Vagina (tissue), 2 donors: Measurements from ENCODE around the gene XPA. TPM values are rescaled to one million over a fixed set of nuclear protein-coding genes. Genes with fewer than 3 reads are reported as not detected.

Experiments used
- DNase-seq, 2 donors: peaks; one replicate each; pipeline ENCODE4 v3.0.0-alpha.2; 2017; ENCODE audit errors: extremely low spot score in 2 of 2
- H3K27ac ChIP-seq: fragments of 200-600 bp; sonication (generic); one replicate; pipeline ENCODE4 v1.5.1; 2019
- H3K27me3 ChIP-seq: fragments of 200-600 bp; sonication (generic); one replicate; pipeline ENCODE4 v1.5.1; 2019
- H3K36me3 ChIP-seq, 2 donors: fragments of 200-600 bp; sonication (generic); one replicate each; pipeline ENCODE4 v1.5.1; 2017 to 2019
- H3K4me1 ChIP-seq: fragments of 200-600 bp; sonication (generic); one replicate; pipeline ENCODE4 v1.5.1; 2019
- H3K4me3 ChIP-seq, 2 donors: fragments of 200-600 bp; sonication (generic); 1 replicate in 1 of 2; 2 replicates in 1 of 2; pipeline ENCODE4 v1.5.1; 2016 to 2019
- H3K9me3 ChIP-seq: fragments of 200-600 bp; sonication (generic); one replicate; pipeline ENCODE4 v1.5.1; 2019
- CTCF ChIP-seq, 3 experiments: fragments of 450-650 bp in 2 of 3; fragments of 200-600 bp in 1 of 3; sonication (generic) in 1 of 3; IDR thresholded peaks; one replicate each; pipeline ENCODE4 v1.5.1; 2017 to 2019; ENCODE audit warnings: antibody characterized with exemption in 3 of 3, mild to moderate bottlenecking in 2 of 3, moderate library complexity in 2 of 3
- POLR2A ChIP-seq, 2 donors: fragments of 450-650 bp; IDR thresholded peaks; one replicate each; pipeline ENCODE4 v1.6.1; 2017; ENCODE audit warnings: antibody characterized with exemption in 2 of 2, mild to moderate bottlenecking in 2 of 2, moderate library complexity in 2 of 2
- POLR2AphosphoS5 ChIP-seq, 2 donors: sonication (generic); formaldehyde crosslinking; IDR thresholded peaks; one replicate each; pipeline ENCODE4 v1.9.0; 2017; ENCODE audit warnings: antibody characterized with exemption in 2 of 2, mild to moderate bottlenecking in 2 of 2, low read depth in 1 of 2; ENCODE audit not compliant: insufficient read depth in 1 of 2
- intact Hi-C: fragments of 100-400 bp; cut with DNase I; formaldehyde crosslinking; loops from one replicate; pipeline ENCODE4 v1.15.1; 2023
- total RNA-seq: library from RNA; depleted of rRNA; stranded (reverse); fragments of >200 nt; gene quantifications from one replicate; pipeline ENCODE4 v1.2.3, GENCODE V29; 2016

XPA gene
- total RNA-seq, 1 donor from 2014 or later, result 16.7 TPM

GRCh38 chr9:97695995-97696802 is 941 bp downstream of the XPA start:
- DNase-seq, result no peak
- Histone ChIP-seq H3K27me3 (no peaks in the 10 kb centered on the region), H3K4me1 (peaks cover 48% of the 10 kb centered on the region), H3K9me3 (no peaks in the 10 kb centered on the region), H3K4me3 (peak overlapping the region; percentile 93 to 99), H3K27ac (peak overlapping the region; percentile 90), H3K36me3 (peaks cover 0 to 11% of the 10 kb centered on the region in 2 donors)
- intact Hi-C loops, result no loop called here
- TF ChIP-seq POLR2A (IDR thresholded peaks at IDR 0.05) (no peak), CTCF (IDR thresholded peaks at IDR 0.05) (no peak), POLR2AphosphoS5 (IDR thresholded peaks at IDR 0.05; ENCODE audit: insufficient read depth in 1 of 2, low read depth in 1 of 2) (no peak)

- TF ChIP-seq POLR2AphosphoS5 (IDR thresholded peaks at IDR 0.05; ENCODE audit: insufficient read depth in 1 of 2, low read depth in 1 of 2), result no peak
- H3K27me3 ChIP-seq, result no peaks in the 10 kb centered on the region
- no peaks in the 10 kb centered on the region for H3K9me3 ChIP-seq
- intact Hi-C loops, result no loop called here
- no peak overlapping the region for H3K27ac ChIP-seq
- H3K36me3 ChIP-seq, result peaks cover 0 to 19% of the 10 kb centered on the region in 2 donors
- DNase-seq, result no peak
- peaks cover 48% of the 10 kb centered on the region for H3K4me1 ChIP-seq
- H3K4me3 ChIP-seq, result peak overlapping the region; percentile 93 to 99
Observed at GRCh38 chr9:97695390-97695789, 1.8 kb downstream of the XPA start.

- intact Hi-C loops, result no loop called here
- TF ChIP-seq POLR2A (IDR thresholded peaks at IDR 0.05), result no peak
- TF ChIP-seq POLR2AphosphoS5 (IDR thresholded peaks at IDR 0.05; ENCODE audit: insufficient read depth in 1 of 2, low read depth in 1 of 2), result no peak
- TF ChIP-seq CTCF (IDR thresholded peaks at IDR 0.05), result no peak
- peaks cover 48% of the 10 kb centered on the region for H3K4me1 ChIP-seq
Observed at GRCh38 chr9:97694769-97695168, 2.4 kb downstream of the XPA start.

DNA sequence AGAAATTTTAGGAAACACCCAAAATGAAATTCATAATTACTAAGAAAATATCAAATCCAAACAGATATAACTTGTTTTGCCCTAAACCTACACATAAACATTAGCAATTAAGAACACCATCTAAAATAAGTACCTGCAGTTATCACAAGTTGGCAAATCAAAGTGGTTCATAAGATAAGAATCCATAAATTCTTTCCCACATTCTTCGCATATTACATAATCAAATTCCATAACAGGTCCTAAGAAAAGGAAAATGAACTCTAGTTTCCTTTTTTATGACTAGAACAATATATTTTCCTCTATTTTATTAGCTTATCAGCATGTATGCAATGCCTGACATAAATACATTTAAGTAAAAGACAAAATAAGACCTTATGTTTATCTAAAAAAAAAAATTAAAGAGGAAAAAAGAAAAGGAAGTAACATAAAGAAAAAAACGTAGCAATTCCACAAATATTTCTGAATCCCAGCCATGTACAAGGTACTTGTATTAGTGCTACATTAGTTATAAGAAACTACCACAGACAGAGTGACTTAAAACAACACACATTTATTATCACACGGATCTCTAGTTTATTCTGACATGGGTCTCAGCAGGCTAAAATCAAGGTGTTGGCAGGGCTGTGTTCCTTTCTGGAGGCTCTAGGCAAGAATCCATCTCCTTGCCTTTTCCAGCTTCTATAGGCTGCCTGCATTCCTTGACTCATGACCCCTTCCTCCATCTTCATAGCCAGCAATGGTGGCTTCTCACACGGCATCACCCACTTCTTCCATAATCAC is 7.5 kb downstream of the XPA start:
- Histone ChIP-seq H3K4me3 (no peak overlapping the region), H3K27me3 (no peaks in the 10 kb centered on the region), H3K4me1 (peaks cover 22% of the 10 kb centered on the region), H3K27ac (no peak overlapping the region), H3K36me3 (peaks cover 0 to 38% of the 10 kb centered on the region in 2 donors), H3K9me3 (no peaks in the 10 kb centered on the region)
- no peak for TF ChIP-seq POLR2A (IDR thresholded peaks at IDR 0.05)
- TF ChIP-seq POLR2AphosphoS5 (IDR thresholded peaks at IDR 0.05; ENCODE audit: insufficient read depth in 1 of 2, low read depth in 1 of 2), result no peak
- intact Hi-C loops, result no loop called here
- no peak for DNase-seq

More at GRCh38 chr9:97694769-97695168, 2.4 kb downstream of the XPA start:
- Histone ChIP-seq H3K9me3 (no peaks in the 10 kb centered on the region), H3K36me3 (peaks cover 0 to 25% of the 10 kb centered on the region in 2 donors), H3K4me3 (no peak overlapping the region), H3K27ac (no peak overlapping the region), H3K27me3 (no peaks in the 10 kb centered on the region)
- DNase-seq, result no peak

- no peak for DNase-seq
- H3K4me3 ChIP-seq, result no peak overlapping the region
- no peaks in the 10 kb centered on the region for H3K27me3 ChIP-seq
- peaks cover 13% of the 10 kb centered on the region for H3K4me1 ChIP-seq
- H3K27ac ChIP-seq, result no peak overlapping the region
- intact Hi-C loops, result no loop called here
- TF ChIP-seq CTCF (IDR thresholded peaks at IDR 0.05) (no peak), POLR2AphosphoS5 (IDR thresholded peaks at IDR 0.05; ENCODE audit: insufficient read depth in 1 of 2, low read depth in 1 of 2) (no peak), POLR2A (IDR thresholded peaks at IDR 0.05) (no peak)
- peaks cover 0 to 47% of the 10 kb centered on the region in 2 donors for H3K36me3 ChIP-seq
- no peaks in the 10 kb centered on the region for H3K9me3 ChIP-seq
Observed at GRCh38 chr9:97688654-97689053, 8.5 kb downstream of the XPA start.
